GM18505 (cell line): Measurements from ENCODE around the gene CYP8B1.
"Not testable (repeated sequence)": the region's sequence is repeated elsewhere in the genome, so short reads cannot be mapped to it uniquely, and the experiment has no call there.

ENCODE experiments used
- ATAC-seq: cut with Tn5 transposase; IDR thresholded peaks from one replicate; pipeline ENCODE4 v1.9.1; 2021; ENCODE audit not compliant: unreplicated experiment
- POLR2A ChIP-seq: IDR thresholded peaks from 4 replicates; pipeline ENCODE4 v1.6.1; 2011; ENCODE audit warnings: borderline replicate concordance; ENCODE audit not compliant: insufficient read depth, insufficient read length; ENCODE audit errors: extremely low read depth

CYP8B1 gene

DNA sequence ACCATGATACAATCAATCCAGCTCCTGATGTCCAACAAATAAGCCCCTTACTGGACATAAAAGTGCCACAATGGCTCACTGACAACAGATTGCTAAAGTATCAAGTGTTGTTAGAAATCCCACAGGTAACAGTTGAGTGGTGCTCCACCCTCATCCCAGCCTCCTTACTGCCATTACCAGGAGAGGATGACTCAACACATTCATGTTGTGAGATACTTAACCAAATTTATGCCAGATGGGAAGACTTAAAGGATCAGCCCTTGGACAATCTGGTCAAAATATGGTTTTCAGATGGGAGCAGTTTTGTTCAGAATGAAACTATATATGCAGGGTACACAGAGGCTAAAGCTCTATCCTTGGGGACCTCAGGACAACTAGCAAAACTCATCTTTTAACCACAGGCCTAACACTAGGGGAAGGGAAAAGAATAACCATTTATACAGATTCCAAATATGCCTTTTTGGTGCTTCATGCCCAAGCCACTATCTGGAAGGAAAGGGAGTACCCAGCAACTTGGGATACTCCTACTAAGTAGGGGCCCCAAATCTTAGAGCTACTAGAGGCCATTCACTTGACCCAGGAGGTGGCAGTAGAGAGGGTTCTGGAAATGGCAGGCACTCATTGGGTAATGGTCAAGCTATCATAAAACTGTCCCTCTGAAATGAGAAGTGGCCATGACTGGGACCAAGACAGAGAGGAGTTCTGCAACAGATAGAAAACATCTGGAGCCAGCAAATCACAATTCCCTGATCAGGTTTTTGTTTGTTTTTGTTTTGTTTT lies 23.4 kb upstream of the CYP8B1 start:
- no peak for TF ChIP-seq POLR2A
- ATAC-seq, result no peak

DNA sequence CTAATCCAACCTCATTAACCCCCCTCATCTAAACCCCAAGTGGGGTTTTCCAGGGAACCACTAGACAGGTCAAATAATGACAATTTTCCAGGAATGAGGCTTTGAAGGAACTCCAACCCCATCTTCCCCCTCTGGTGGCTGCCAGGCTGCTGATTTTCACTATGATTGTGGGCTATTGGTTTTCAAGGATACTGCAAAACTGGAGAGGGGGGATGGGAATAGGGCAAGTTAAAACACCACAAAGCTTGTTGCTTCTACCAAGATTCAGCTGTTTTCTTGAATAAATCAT lies 19.8 kb upstream of the CYP8B1 start:
- ATAC-seq, result no peak
- no peak for TF ChIP-seq POLR2A

DNA sequence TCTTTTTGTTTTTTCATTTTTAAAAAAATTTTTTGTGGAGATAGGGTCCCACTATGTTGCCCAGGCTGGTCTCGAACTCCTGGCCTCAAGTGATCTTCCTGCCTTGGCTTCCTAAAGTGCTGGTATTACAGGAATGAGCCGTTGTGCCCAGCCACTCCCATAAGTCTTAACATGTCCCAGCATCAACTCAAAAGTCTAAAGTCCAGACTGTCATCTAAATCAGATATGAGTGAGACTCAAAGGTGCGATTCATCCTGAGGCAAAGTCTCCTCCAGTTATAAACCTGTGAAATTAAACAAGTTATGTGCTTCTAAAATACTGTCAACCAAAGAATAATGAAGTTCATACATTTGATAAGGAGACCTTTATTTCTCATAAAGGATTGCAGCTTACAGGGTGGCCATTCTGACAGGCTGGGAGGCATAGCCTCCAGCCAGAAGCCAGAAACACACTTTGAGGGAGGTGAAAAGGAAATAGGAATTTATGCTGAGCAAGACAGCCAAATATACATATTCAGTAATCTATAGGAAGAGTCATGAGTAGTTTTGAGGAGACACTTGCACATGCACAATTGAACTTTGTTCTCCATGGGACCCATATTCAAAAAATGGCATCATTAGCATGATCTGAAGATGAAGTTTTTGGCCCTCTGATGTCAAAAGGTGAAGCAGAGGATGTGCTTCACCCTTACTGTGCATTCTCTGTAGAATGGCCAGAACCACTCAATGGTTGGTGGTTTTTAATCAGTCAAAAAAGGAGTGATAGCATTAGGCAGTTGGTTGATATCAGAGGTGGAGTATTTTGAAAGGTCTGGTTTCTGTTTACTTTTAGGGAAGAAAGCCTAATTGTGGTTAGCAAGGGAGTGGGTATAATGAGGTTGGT lies 19.3 kb upstream of the CYP8B1 start:
- TF ChIP-seq POLR2A, result no peak
- ATAC-seq, result no peak

DNA sequence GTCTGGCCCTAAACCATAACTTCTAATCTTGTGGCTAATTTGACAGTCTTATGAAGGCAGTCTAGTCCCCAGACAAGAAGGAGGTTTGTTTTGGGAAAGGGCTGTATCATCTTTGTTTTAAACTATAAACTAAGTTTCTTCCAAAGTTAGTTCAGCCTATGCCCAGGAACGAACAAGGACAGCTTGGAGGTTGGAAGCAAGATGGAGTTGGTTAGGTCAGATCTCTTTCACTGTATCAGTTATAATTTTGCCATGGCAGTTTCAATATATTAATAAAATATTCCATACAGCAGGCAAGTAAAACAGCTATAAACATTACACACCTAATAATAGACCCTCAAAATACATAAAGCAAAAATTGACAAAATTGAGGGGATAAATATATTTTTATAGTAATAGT lies 17.1 kb upstream of the CYP8B1 start:
- TF ChIP-seq POLR2A, result no peak
- ATAC-seq, result no peak

DNA sequence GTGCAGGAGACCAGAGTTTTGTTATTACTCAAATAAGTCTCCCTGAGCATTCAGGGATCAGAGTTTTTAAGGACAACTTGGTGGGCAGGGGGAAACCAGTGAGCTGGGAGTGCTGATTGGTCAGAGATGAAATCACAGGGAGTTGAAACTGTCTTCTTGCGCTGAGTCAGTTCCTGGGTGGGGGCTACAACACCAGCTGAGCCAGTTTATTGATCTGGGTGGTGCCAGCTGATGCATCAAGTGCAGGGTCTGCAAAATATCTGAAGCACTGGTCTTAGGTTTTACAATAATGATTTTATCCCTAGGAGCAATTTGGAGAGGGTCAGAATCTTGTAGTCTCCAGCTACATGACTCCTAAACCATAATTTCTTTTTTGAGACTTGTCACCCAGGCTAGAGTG lies 16.5 kb upstream of the CYP8B1 start:
- no peak for ATAC-seq
- no peak for TF ChIP-seq POLR2A

DNA sequence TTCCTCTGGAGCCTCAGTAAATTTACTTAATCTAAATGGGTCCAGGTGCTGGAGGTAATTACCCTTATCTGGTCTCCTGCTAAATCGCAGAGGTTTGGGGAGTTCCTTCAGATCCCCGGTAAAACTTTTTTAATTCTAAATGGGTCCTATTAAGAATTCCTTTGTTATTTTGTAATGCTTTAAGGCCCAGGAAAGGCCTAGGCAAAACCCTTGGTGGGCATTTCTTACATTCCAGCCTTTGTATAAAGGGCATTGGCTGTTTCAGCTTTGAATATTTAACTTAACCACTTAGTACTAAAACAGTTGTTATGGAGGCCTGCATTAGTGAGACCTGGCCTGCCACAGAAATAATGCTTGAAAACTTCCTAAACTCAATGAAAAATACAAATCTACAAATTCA lies 15.4 kb upstream of the CYP8B1 start:
- ATAC-seq, result no peak
- no peak for TF ChIP-seq POLR2A

DNA sequence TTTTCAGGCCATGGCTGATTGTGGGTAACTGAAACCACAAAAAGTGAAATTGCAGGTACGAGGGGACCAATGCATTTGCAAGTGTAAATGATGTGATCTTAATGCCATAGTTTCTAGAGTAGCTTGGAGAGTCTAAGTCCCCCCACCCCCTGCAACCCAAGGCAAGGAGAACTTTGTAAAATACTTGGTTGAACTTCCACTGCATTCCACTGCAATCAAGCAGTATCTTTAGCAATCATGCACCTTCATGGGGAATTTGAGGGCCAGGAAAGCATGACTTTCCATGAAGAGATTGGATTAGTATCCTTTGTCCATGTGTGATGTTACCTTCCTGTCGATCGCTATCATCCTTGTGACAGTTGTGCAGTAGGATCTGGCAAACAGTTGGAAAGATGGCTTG lies 11.4 kb upstream of the CYP8B1 start:
- TF ChIP-seq POLR2A, result no peak
- ATAC-seq, result no peak

DNA sequence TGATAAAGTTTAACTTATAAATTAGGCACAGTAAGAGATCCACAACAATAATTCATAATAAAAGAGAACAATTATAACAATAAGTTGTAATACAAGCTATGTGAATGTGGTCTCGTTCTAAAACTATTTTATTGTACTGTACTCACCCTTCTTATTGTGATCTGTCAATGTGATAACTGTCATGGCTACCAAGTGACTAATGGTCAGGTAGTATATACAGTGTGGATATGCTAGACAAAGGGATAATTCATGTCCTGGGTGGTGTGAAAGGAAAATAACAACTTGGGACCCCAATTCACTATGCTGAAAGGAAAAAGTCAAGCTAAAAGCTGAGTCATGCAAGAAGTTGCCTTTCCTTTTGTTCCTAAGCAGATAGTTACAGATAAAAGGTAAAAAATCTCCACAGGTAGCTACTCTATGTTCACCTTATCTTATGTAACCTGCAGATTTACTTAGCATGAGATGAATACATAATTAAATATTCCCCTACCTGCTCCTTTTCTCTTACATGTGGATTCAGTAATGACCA lies 10.7 kb upstream of the CYP8B1 start:
- no peak for ATAC-seq
- TF ChIP-seq POLR2A, result no peak

DNA sequence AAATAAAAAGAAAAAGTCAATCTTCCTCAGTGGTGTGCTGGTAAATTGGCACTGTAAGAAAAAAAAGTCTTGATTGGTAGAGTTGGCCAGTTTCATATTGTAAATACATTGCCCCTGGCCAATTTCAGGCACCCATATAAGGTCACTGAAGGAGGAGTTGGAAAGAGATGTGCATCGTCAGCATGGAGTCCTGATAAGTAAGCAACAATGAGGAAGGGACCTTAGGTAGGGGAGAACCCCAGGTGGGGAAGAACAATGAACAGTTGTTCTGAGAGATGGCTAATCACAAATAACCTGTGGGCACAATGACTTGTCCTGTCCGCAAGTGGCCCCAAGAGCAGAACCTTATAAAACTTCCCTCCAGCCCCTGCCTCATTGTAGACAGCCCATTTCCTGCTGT lies 8.6 kb upstream of the CYP8B1 start:
- ATAC-seq, result no peak
- TF ChIP-seq POLR2A, result no peak

DNA sequence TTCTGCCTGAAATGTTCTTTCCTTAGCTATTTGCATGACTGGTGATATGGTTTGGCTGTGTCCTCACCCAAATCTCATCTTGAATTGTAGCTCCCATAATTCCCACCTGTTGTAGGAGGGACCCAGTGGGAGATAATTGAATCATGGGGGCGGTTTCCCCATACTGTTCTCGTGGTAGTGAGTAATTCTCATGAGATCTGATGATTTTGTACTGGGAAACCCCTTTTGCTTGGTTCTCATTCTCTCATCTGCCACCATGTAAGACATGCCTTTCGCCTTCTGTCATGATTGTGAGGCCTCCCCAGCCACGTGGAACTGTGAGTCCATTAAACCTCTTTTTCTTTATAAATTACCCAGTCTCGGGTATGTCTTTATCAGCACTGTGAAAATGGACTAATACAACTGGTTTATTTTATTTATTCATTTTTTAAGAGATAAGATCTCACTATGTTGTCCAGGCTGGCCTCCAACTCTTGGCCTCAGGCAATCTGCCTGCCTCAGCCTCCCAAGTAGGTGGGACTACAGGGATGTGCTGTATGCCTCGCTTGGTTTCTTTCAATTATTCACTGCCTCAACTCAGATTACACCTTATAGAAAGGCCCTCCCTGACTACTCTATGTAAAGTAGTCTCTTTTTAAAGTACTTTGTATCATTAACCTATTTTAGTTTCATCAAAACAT lies 7.7 kb upstream of the CYP8B1 start:
- ATAC-seq, result not testable (repeated sequence)

DNA sequence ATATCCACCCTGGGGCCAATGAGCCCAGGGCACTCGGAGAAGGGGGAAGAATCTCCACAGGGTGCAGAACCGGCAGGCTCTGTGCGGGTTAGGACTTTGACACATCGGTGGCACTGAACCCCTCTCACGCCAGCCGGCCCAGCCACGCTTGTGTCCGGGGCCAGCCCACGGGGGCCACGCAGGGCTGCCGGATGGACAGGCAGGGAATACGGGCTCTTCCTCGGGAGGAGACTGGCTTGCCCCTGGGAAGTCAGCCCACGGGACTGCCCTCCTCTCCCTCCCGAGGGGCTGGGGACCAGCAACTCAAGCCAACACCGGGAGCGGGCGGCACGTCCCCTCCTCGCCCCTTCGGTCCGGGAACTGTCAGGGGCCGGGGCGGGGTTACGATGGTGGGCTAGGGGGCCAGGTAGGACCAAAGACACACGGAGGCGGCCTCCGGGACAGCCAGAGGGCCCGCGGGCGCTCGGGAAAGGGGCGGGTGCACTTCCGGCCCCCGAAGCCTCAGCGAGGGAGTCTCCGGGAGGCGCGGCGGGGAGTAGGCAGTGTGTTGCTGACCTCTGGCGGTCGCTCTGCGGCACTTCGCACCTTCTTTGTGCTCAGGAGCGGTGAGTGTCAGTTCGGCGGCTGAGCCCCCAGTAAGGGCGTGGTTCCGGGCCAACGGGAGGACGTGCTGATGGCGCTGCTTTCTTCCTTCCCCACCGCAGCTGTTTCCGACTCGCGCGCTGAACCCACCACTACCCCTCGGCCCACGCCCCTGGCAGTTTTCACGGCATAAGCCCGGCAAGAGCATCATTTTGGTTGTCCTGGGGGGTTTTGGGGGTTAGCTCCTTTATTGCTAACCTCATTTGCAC lies 5.1 kb upstream of the CYP8B1 start:
- TF ChIP-seq POLR2A, result no peak
- ATAC-seq, result peak; percentile 96

DNA sequence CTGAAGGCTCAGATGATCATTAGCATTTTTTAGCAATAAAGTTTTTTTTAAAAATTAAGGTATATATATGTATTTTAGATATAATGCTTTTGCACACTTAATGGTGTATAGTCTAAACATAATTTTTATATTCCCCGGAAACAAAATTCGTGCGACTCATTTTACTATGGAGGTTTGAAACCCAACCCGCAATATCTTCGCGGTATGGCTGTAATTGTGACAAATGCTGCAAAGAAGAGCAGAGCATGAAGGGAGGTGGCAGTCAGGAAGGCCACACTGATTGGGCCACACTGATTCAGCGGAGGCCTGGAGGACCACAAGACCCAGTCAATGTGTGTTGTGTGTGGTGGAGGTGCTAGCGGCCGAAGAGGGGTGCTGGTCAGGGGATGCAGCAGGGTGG lies 4.5 kb upstream of the CYP8B1 start:
- ATAC-seq, result no peak
- no peak for TF ChIP-seq POLR2A

DNA sequence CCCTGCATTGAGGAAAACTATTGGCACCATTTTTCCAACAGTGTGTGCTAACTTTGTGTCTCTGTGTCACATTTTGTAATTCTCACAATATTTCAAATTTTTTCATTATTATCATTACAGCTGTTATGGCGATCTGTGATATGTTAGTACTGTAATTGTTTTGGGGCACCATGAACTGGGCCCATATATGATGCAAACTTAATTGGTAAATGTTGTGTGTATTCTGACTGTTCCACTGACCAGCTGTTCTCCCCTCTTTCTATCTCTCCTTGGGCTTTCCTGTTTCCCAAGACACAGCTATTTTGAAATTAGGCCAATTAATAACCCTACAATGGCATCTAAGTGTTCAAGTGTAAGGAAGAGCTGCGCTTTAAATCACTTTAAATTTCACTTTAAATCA lies 2.2 kb upstream of the CYP8B1 start:
- no peak for ATAC-seq
- no peak for TF ChIP-seq POLR2A
